COLO668 (cell line): Measurements from ENCODE around the gene TOLLIP.

Experiments used
- DNase-seq: peaks from one replicate; lab custom pipeline; 2025; ENCODE audit not compliant: unreplicated experiment; lab: John Stamatoyannopoulos, UW

The TOLLIP gene

GRCh38 chr11:1234771-1235305 is 74.6 kb downstream of the TOLLIP start:
- DNase-seq = no peak

- DNase-seq = no peak
Observed at GRCh38 chr11:1234054-1234720, 75.2 kb downstream of the TOLLIP start.

DNA sequence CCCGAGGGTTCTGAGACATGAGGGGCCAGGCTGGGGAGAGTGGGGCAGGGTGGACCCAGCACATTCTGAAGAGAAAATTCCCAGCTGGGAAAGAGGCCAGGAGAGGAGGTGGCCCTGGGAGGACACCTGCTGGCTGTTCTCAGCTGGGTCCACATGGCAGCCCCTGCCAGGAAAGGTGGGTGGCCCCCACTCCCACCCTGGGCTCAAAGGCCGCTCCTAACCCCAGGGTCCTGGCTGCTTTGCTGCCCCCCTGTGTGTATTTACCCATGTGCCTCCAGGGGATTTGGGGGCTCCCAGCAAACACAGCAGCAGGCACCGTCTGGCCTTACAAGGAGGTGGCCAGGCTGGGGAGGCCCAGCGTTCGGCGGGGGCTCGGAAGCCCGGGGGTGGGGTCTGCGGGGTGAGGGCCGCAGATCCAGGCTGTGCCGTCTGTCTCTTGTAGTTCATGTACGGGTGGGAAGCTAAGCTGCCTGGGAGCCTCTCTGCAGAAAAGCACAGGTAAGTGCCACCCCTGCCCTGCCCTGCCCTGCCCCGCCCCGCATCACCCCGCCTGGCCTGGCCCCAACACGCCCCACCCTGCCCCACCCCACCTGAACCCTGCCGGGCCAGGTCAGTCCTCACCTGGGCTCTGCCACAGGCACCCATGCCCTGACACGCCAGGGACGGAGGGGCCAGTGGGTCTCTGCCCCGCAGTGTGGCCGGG is 75.9 kb downstream of the TOLLIP start:
- DNase-seq = no peak

DNA sequence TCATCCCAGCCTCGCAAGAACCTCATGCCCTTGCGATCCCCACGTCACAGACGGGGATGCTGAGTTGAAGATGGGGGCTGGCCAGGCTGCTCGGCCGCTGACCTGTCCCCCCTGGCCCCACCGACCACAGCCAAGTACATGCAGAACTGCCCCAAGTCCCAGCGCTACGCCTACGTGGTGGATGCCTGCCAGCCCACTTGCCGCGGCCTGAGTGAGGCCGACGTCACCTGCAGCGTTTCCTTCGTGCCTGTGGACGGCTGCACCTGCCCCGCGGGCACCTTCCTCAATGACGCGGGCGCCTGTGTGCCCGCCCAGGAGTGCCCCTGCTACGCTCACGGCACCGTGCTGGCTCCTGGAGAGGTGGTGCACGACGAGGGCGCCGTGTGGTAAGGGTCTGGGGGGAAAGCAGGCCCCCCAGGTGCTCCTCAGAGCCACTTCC is 76.5 kb downstream of the TOLLIP start:
- no peak for DNase-seq

- DNase-seq = no peak
Observed at GRCh38 chr11:1232021-1232882, 77.2 kb downstream of the TOLLIP start.

GRCh38 chr11:1231396-1232020 is 77.9 kb downstream of the TOLLIP start:
- peak; percentile 40 for DNase-seq

DNA sequence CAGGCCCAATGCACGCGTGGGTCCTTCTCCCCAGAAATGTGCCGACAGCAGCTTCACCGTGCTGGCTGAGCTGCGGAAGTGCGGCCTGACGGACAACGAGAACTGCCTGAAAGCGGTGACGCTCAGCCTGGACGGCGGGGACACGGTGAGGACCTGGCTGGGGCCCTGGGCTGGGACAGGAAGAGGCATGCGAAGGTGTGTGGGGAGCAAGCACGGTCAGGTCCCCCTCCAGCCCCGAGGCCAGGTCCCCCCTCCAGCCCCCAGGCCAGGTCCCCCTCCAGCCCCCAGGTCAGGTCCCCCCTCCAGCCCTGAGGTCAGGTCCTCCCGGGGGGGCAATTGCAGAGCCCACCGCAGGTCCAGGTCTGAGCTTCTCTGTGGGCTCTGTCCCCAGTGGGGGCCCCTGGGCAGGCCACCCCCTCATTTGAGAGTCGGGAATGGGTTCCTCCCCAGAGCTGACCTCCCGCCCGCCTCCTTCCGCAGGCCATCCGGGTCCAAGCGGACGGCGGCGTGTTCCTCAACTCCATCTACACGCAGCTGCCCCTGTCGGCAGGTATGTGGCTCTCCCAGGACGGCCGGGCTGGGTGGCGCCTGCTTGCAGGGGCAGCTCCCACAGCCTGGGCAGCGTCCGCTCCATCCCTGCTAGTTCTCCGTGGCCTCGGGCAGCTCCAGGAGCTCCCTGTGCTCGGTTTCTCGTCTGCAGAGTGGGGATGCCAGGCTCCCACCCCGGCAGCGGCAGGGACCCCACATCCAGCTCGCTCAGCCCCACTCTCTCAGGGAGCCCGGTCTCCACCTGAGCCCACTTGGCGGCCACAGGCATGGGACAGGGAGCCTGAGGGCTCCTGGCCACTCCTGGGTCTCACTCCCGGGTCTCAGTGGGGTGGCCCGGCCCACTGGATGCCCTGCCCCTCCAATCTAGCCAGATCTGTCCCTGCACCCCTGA is 78.7 kb downstream of the TOLLIP start:
- DNase-seq = no peak

DNA sequence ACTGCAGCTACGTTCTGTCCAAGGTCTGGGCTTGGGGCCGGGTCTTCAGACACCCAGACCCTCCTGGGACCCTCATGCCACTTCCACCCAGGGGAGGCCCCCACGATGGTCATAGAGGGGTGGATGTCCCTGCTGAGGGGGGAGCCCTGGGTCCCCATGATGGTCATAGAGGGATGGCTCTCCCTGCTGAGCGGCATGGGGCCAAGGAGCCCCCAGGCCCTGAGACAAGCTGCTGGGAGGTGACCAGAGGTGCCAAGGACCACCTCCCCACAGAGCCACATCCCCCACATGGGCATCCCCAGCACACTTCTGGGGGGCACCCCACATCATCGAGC is 79.3 kb downstream of the TOLLIP start:
- DNase-seq = no peak

DNA sequence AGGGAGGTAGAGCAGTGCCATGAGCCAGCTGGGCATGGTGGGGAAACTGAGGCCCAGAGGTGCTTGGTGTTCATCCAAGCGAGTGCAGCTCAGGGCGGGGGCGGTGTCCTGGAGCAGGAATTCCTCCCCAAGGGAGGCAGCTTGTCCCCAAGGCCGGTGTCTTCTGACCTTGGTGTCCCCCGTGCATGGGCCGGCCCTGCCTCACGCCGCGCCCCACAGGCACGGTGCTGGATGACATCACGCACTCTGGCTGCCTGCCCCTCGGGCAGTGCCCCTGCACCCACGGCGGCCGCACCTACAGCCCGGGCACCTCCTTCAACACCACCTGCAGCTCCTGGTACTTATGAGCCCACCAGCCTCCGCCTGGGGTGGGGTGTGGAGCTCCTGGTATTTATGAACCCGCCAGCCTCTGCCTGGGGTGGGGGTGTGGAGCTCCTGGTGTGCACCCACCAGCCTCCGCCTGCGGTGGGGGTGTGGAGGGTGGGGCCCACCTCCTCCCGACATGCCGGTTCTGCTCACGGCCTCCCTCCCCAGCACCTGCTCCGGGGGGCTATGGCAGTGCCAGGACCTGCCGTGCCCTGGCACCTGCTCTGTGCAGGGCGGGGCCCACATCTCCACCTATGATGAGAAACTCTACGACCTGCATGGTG is 79.8 kb downstream of the TOLLIP start:
- no peak for DNase-seq

- DNase-seq = no peak
Observed at GRCh38 chr11:1228921-1229451, 80.4 kb downstream of the TOLLIP start.

DNA sequence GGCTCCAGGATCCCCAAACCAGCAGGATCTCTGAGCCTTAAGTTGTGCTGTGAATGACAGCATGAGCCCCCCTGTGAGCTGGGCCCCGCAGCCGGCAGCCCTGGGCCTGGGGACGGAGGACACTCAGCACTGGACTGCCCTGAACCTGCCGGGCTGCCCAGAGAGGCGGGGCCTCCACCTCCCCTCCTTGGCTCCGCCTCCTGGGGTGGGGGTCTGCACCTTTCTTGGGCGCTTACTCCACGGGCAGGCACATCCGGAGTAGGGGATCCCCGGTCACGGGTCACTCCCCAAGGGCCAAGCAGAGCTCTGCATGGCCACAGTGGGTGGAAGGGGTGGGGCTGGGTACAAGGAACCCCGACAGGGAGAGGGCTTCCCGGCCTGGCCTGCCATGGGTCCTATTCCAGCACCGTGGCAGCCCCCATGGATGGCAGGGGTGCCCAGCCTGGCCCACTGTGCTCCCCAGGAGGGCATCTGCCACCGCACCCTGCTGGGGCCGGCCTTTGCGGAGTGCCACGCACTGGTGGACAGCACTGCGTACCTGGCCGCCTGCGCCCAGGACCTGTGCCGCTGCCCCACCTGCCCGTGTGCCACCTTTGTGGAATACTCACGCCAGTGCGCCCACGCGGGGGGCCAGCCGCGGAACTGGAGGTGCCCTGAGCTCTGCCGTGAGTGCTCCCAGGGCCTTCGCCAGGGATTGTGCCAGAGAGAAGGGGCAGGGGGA is 81.2 kb downstream of the TOLLIP start:
- no peak for DNase-seq

DNA sequence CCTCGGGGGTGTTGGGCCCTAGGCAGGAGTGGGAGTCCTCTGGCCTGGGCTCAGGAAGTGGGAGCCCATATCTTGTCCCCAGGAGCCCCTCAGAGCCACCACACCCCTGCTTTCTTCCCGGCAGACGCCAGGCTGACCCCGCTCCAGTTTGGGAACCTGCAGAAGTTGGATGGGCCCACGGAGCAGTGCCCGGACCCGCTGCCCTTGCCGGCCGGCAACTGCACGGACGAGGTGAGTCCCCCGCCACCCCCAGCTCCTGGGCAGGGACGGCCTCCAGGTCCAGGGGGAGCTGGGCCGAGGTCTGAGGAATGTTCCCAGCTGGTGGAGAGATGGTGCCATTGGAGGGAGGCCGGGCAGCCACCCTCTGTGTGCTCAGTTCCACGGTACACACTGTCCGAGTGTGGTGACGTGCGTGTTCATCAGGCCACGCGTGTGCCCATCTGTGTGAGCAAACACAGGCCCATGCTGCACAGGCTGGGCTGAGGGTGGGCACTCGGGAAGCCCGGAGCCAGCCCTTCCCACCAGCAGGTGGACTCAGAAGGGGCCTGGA is 81.8 kb downstream of the TOLLIP start:
- no peak for DNase-seq

GRCh38 chr11:1226986-1227550 is 82.4 kb downstream of the TOLLIP start:
- DNase-seq = no peak

GRCh38 chr11:1226226-1226985 is 83.0 kb downstream of the TOLLIP start:
- no peak for DNase-seq

DNA sequence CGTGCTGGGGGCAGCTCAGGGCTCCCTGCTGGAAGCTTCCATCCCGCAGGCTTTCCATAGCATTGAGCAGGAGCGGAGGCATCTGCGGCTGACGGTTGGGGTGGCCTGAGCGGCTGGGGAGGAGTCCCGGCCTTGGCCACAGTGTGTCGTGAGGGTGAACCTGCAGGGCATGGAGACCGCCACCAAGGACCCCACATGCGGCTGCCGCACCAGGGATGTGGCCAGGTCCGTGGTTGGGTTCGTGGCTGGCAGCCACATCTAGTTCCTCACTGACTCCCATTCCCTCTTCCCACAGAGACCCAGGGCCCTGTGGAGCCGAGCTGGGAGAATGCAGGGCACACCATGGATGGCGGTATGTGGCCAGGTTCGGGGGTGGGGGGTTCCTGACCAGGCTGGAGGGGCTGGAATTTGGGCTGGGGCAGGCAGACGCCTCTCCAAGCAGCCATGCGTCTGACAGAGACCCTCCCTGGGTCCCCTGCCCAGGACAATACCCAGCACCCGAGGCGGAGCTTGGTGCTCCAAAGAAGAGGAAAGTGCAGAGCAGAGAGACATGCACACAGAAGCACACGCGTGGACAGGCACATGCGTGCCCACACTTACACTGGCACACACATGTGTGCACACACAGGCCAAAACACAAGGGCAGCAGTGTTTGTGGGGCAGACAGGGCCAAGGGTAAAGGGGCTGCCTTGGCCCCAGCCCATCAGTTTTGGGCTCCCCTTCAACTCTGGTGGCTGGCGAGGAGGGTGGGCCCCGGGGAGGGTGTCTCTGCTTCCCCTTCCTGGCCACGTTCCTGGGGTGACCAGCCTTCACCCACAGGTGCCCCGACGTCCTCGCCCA is 83.8 kb downstream of the TOLLIP start:
- DNase-seq = no peak
